Heart left ventricle (tissue), 13 donors: Measurements from ENCODE around the gene DCX.

Source experiments
- POLR2A ChIP-seq, 2 donors: fragments of 450-650 bp; IDR thresholded peaks; one replicate each; pipeline ENCODE4 v1.6.1; 2017; ENCODE audit warnings: antibody characterized with exemption in 2 of 2, mild to moderate bottlenecking in 2 of 2, moderate library complexity in 2 of 2
- TF ChIP-seq, protein P1 (sequence below), 12 donors: fragments of 200-600 bp; sonication (generic) in 4 of 12; IDR thresholded peaks; one replicate each; pipeline versions ENCODE4 v1.5.0 to v1.8.0; 2018 to 2022; ENCODE audit warnings: antibody characterized with exemption in 12 of 12, mild to moderate bottlenecking in 5 of 12
- donor health status: ischemic (EF 13 %, LVEDD 7.1; RV severe dilation, severe dysfunction).
- donor health status: DM: no; HTN: yes; CAD: no.
- donor health status: DM: no; HTN: no; CAD: no.
- donor health status: ischemic (EF 25% LVEDD 6.9; RV normal size, moderate dysfunction).
- donor health status: ischemic (EF 25% LVEDD 5.7; RV mildly dilated, moderate dysfunction).
- donor health status: ischemic (EF 35%, LVEDD 5.7; RV mildly dilated, moderate dysfunction).
- donor health status: nonischemic (EF 11% LVEDD 7.7; RV severe dilation, severe dysfunction).
- donor health status: DM: yes; HTN: yes; CAD: no.
- donor health status: PGD.
- donor health status: ischemic (EF 29% LVEDD 5.4; RV normal size, mild dysfunction).
- donor health status: nonischemic (EF 23%, LVEDD 6.1; RV moderate dilation, normal function).

DNA sequence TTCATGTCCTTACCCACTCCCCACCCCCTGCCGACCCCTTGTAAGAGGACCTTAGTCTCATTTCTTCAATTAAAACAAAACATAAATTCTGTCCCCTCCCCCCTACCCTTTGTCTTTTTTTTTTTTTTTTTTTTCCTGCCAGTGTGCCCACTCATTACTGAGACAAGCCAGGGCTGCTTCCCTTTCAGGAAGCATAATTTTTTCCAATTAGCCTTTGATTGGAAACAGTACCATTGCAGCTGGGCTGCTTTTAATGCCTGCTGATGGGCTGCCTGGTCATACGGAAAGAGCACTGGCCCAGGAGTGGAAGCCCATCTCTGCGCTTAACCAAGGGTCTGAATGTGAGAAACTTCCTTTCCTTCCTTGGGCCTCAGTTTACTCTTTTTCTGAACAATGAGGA, 123.2 kb downstream of the DCX start:
- TF ChIP-seq, protein P1, sequence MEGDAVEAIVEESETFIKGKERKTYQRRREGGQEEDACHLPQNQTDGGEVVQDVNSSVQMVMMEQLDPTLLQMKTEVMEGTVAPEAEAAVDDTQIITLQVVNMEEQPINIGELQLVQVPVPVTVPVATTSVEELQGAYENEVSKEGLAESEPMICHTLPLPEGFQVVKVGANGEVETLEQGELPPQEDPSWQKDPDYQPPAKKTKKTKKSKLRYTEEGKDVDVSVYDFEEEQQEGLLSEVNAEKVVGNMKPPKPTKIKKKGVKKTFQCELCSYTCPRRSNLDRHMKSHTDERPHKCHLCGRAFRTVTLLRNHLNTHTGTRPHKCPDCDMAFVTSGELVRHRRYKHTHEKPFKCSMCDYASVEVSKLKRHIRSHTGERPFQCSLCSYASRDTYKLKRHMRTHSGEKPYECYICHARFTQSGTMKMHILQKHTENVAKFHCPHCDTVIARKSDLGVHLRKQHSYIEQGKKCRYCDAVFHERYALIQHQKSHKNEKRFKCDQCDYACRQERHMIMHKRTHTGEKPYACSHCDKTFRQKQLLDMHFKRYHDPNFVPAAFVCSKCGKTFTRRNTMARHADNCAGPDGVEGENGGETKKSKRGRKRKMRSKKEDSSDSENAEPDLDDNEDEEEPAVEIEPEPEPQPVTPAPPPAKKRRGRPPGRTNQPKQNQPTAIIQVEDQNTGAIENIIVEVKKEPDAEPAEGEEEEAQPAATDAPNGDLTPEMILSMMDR (IDR thresholded peaks at IDR 0.05) = no peak
- TF ChIP-seq POLR2A (IDR thresholded peaks at IDR 0.05) = no peak
